Keratinocyte (primary cell): Measurements from ENCODE around the gene SDK2. TPM values are rescaled to one million over a fixed set of nuclear protein-coding genes. Genes with fewer than 3 reads are reported as not detected.

Experiments used
- DNase-seq: peaks from one replicate; pipeline ENCODE4 v3.0.0-alpha.2; 2011; ENCODE audit warnings: low read depth, missing footprints, low spot score
- FAIRE-seq: peaks from 2 replicates; lab custom pipeline; 2011; peaks lifted over from hg19 to GRCh38; lab: Jason Lieb, UNC
- H2AFZ ChIP-seq: 2 replicates; pipeline ENCODE4 v1.6.0; 2012; ENCODE audit warnings: low read length, control low read depth, inconsistent platforms; ENCODE audit not compliant: control insufficient read depth
- H3K27ac ChIP-seq: 2 replicates; pipeline ENCODE4 v1.5.1; 2011; ENCODE audit warnings: low read length; ENCODE audit not compliant: control insufficient read depth, insufficient read depth
- H3K27me3 ChIP-seq: 3 replicates; pipeline ENCODE4 v1.6.0; 2011; ENCODE audit warnings: low read length; ENCODE audit not compliant: control insufficient read depth, insufficient read depth; ENCODE audit errors: extremely low read depth
- H3K36me3 ChIP-seq, 2 experiments: 2 replicates in 1 of 2; 3 replicates in 1 of 2; pipeline ENCODE4 v1.5.1; 2011; ENCODE audit warnings: low read length in 2 of 2, mild to moderate bottlenecking in 1 of 2; ENCODE audit not compliant: control insufficient read depth in 2 of 2, insufficient read depth in 2 of 2; ENCODE audit errors: extremely low read depth in 1 of 2
- H3K4me1 ChIP-seq: 3 replicates; pipeline ENCODE4 v1.5.1; 2011; ENCODE audit warnings: low read length; ENCODE audit not compliant: control insufficient read depth, insufficient read depth; ENCODE audit errors: extremely low read depth
- H3K4me2 ChIP-seq: 3 replicates; pipeline ENCODE4 v1.6.0; 2011; ENCODE audit warnings: low read depth, low read length; ENCODE audit not compliant: control insufficient read depth, insufficient read depth; ENCODE audit errors: extremely low read depth
- H3K4me3 ChIP-seq, 3 experiments: fragments of 200-600 bp in 1 of 3; sonication (generic) in 1 of 3; 2 replicates in 2 of 3; 3 replicates in 1 of 3; pipeline ENCODE4 v1.5.1; 2011 to 2016; ENCODE audit warnings: low read length in 3 of 3, mild to moderate bottlenecking in 3 of 3, control low read depth in 2 of 3, inconsistent platforms in 1 of 3, low read depth in 1 of 3, mixed read lengths in 1 of 3, mixed run types in 1 of 3, moderate library complexity in 1 of 3; ENCODE audit not compliant: control insufficient read depth in 2 of 3, insufficient read depth in 2 of 3; ENCODE audit errors: extremely low read depth in 1 of 3
- H3K79me2 ChIP-seq: 2 replicates; pipeline ENCODE4 v1.6.0; 2012; ENCODE audit warnings: low read length; ENCODE audit not compliant: control insufficient read depth, insufficient read depth
- H3K9ac ChIP-seq: 3 replicates; pipeline ENCODE4 v1.6.0; 2011; ENCODE audit warnings: low read length; ENCODE audit not compliant: control insufficient read depth, insufficient read depth; ENCODE audit errors: extremely low read depth
- H3K9me1 ChIP-seq: 3 replicates; pipeline ENCODE4 v1.6.0; 2011; ENCODE audit warnings: low read length; ENCODE audit not compliant: control insufficient read depth, insufficient read depth; ENCODE audit errors: extremely low read depth
- H3K9me3 ChIP-seq: 2 replicates; pipeline ENCODE4 v1.5.1; 2012; ENCODE audit warnings: low read depth, low read length; ENCODE audit not compliant: control insufficient read depth
- H4K20me1 ChIP-seq: 3 replicates; pipeline ENCODE4 v1.6.0; 2011; ENCODE audit warnings: low read length; ENCODE audit not compliant: control insufficient read depth, insufficient read depth; ENCODE audit errors: extremely low read depth
- CTCF ChIP-seq, 3 experiments: IDR thresholded peaks in 1 of 3; conservative IDR thresholded peaks in 1 of 3; optimal IDR thresholded peaks in 1 of 3; 2 replicates in 2 of 3; 3 replicates in 1 of 3; pipeline versions ENCODE3 to v1.5.1; 2011; ENCODE audit warnings: low read length in 3 of 3, mild to moderate bottlenecking in 3 of 3, moderate library complexity in 2 of 3, control low read depth in 1 of 3, inconsistent platforms in 1 of 3; ENCODE audit not compliant: insufficient read depth in 2 of 3; ENCODE audit errors: extremely low read depth in 1 of 3
- EZH2 ChIP-seq: IDR thresholded peaks from one replicate; pipeline ENCODE4 v1.6.1; 2012; ENCODE audit warnings: inconsistent platforms, mild to moderate bottlenecking, low read length, moderate library complexity
- dilution Hi-C: fragments of 300-500 bp; cut with MboI; formaldehyde crosslinking; loops from one replicate; pipeline ENCODE4 v1.7.0; 2020; ENCODE audit warnings: low sequenced_read_pairs; ENCODE audit not compliant: extremely low pct_ligation_motif_present
- polyA plus RNA-seq, 5 experiments: library from polyadenylated mRNA; depleted of rRNA in 3 of 5; stranded (reverse) in 3 of 5; stranded (forward) in 1 of 5; unstranded in 1 of 5; fragments of >200 nt; gene quantifications; 1 replicate in 1 of 5; 2 replicates in 3 of 5; 3 replicates in 1 of 5; pipeline versions ENCODE4 v1.2.1 to v1.2.3, GENCODE V29; 2011 to 2012; ENCODE audit warnings: missing spikeins in 2 of 5, low read depth in 1 of 5, low replicate concordance in 1 of 5

The SDK2 gene
- polyA plus RNA-seq, 1 donor (not counting 4 experiments of a cell fraction or from before 2014, with no cell fraction given) = 1.8 TPM

GRCh38 chr17:73610331-73610911, 33.8 kb downstream of the SDK2 start:
- TF ChIP-seq EZH2 (no peak), CTCF (optimal IDR thresholded peaks at IDR 0.05 in 1 of 3, IDR thresholded peaks at IDR 0.05 in 1 of 3, conservative IDR thresholded peaks at IDR 0.05 in 1 of 3; ENCODE audit: extremely low read depth in 1 of 3, insufficient read depth in 2 of 3, low read length in 3 of 3) (no peak)
- Histone ChIP-seq H3K4me3 (no peak overlapping the region), H3K79me2 (peaks cover 16% of the 10 kb centered on the region), H3K9ac (no peak overlapping the region), H3K27me3 (no peaks in the 10 kb centered on the region), H3K36me3 (no peaks in the 10 kb centered on the region), H4K20me1 (no peaks in the 10 kb centered on the region), H3K4me2 (no peak overlapping the region), H3K4me1 (peaks cover 9% of the 10 kb centered on the region), H2AFZ (no peak overlapping the region), H3K9me1 (no peaks in the 10 kb centered on the region), H3K9me3 (no peaks in the 10 kb centered on the region), H3K27ac (no peak overlapping the region)
- dilution Hi-C loops = no loop called here
- FAIRE-seq (no peak), DNase-seq (no peak)

- Histone ChIP-seq H3K4me1 (peaks cover 9% of the 10 kb centered on the region), H3K9me3 (no peaks in the 10 kb centered on the region), H3K36me3 (peaks cover 0 to under 1% of the 10 kb centered on the region in 2 experiments), H2AFZ (no peak overlapping the region), H3K4me2 (no peak overlapping the region), H3K9ac (no peak overlapping the region), H3K27ac (no peak overlapping the region), H3K27me3 (no peaks in the 10 kb centered on the region), H3K79me2 (peaks cover 16% of the 10 kb centered on the region), H4K20me1 (no peaks in the 10 kb centered on the region), H3K4me3 (no peak overlapping the region), H3K9me1 (no peaks in the 10 kb centered on the region)
- dilution Hi-C loops = no loop called here
- FAIRE-seq (no peak), DNase-seq (no peak)
- TF ChIP-seq EZH2 (no peak), CTCF (optimal IDR thresholded peaks at IDR 0.05 in 1 of 3, IDR thresholded peaks at IDR 0.05 in 1 of 3, conservative IDR thresholded peaks at IDR 0.05 in 1 of 3; ENCODE audit: extremely low read depth in 1 of 3, insufficient read depth in 2 of 3, low read length in 3 of 3) (no peak)
Observed at GRCh38 chr17:73609758-73610157, 34.5 kb downstream of the SDK2 start.
